Activated T-cell treated with anti-CD3 and anti-CD28 coated beads, Interleukin-2, amount 50 U/mL, for 48 hours (primary cell): ENCODE measurements around the gene NAPSA.
"Not testable (repeated sequence)": the region's sequence is repeated elsewhere in the genome, so short reads cannot be mapped to it uniquely, and the experiment has no call there.

ENCODE experiments used
- DNase-seq, 2 experiments: peaks; one replicate each; pipeline ENCODE4 v3.0.0-alpha.2; 2020

NAPSA gene

GRCh38 chr19:50365434-50366306 is at the start of gene NAPSA:
TSS of gene NAPSA (minus strand) at chr19:50365639. CDS start at chr19:50365621, 18 bp downstream.
- DNase-seq: no peak

- DNase-seq: no peak
Measured at GRCh38 chr19:50413531-50413930, 48.1 kb upstream of the NAPSA start.

- DNase-seq: no peak
Measured at GRCh38 chr19:50413096-50413495, 47.7 kb upstream of the NAPSA start.

- no peak for DNase-seq
Measured at GRCh38 chr19:50412419-50412818, 47.0 kb upstream of the NAPSA start.

- DNase-seq: no peak
Measured at GRCh38 chr19:50410109-50410508, 44.7 kb upstream of the NAPSA start.

GRCh38 chr19:50409347-50409746 is 43.9 kb upstream of the NAPSA start:
- no peak for DNase-seq

- DNase-seq: no peak
Measured at GRCh38 chr19:50406829-50407228, 41.4 kb upstream of the NAPSA start.

- no peak for DNase-seq
Measured at GRCh38 chr19:50406156-50406820, 40.8 kb upstream of the NAPSA start.

- DNase-seq: no peak
Measured at GRCh38 chr19:50402544-50403301, 37.3 kb upstream of the NAPSA start.

GRCh38 chr19:50401605-50402450 is 36.4 kb upstream of the NAPSA start:
- no peak for DNase-seq

GRCh38 chr19:50399368-50399745 is 33.9 kb upstream of the NAPSA start:
- DNase-seq: no peak

GRCh38 chr19:50398675-50399367 is 33.4 kb upstream of the NAPSA start:
- no peak for DNase-seq

- DNase-seq: no peak
Measured at GRCh38 chr19:50394017-50394416, 28.6 kb upstream of the NAPSA start.

- DNase-seq: no peak
Measured at GRCh38 chr19:50393589-50393988, 28.1 kb upstream of the NAPSA start.

GRCh38 chr19:50392759-50393158 is 27.3 kb upstream of the NAPSA start:
- DNase-seq: no peak

GRCh38 chr19:50390952-50391351 is 25.5 kb upstream of the NAPSA start:
- not testable (repeated sequence) for DNase-seq

GRCh38 chr19:50390295-50390694 is 24.9 kb upstream of the NAPSA start:
- not testable (repeated sequence) for DNase-seq

- no peak for DNase-seq
Measured at GRCh38 chr19:50387868-50388245, 22.4 kb upstream of the NAPSA start.

GRCh38 chr19:50387176-50387867 is 21.9 kb upstream of the NAPSA start:
- DNase-seq: no peak

GRCh38 chr19:50384685-50385535 is 19.5 kb upstream of the NAPSA start:
- no peak for DNase-seq
